Caco-2 (cell line): ENCODE measurements around the gene SAMD4B. TPM values are rescaled to one million over a fixed set of nuclear protein-coding genes. Genes with fewer than 3 reads are reported as not detected.

Experiments used
- BruUV-seq: library from RNA; stranded (reverse); fragments of 400-500 nt; replicated peaks from 2 replicates; lab custom pipeline; 2021; lab: Mats Ljungman, UMichigan
- CTCF ChIA-PET: fragments of 300-600 bp; sonication (Branson Sonifier 250); formaldehyde crosslinking; loops from one replicate; lab custom pipeline; 2022; ENCODE audit warnings: antibody characterized with exemption; lab: Charles Lee
- POLR2A ChIA-PET: fragments of 300-600 bp; sonication (Branson Sonifier 250); formaldehyde crosslinking; loops from one replicate; lab custom pipeline; 2022; ENCODE audit warnings: antibody characterized with exemption; lab: Charles Lee
- DNase-seq, 2 experiments: peaks; one replicate each; pipeline versions ENCODE4 v3.0.0 to v3.0.0-alpha.2; 2020 to 2022
- H3K27me3 ChIP-seq: replicated peaks from 2 replicates; pipeline ENCODE4 v1.6.0; 2011; ENCODE audit warnings: low read length; ENCODE audit not compliant: control insufficient read depth, insufficient read depth
- H3K36me3 ChIP-seq: 2 replicates; pipeline ENCODE4 v1.5.1; 2011; ENCODE audit warnings: low read length; ENCODE audit not compliant: control insufficient read depth, insufficient read depth
- H3K4me1 ChIP-seq: fragments of 250-450 bp; sonication (Bioruptor Pico); 2 replicates; pipeline ENCODE4 v1.5.1; 2020; ENCODE audit warnings: mild to moderate bottlenecking
- H3K4me3 ChIP-seq: 2 replicates; pipeline ENCODE4 v1.5.1; 2011; ENCODE audit warnings: low read depth, mild to moderate bottlenecking, control low read depth, low read length
- H3K9me3 ChIP-seq: fragments of 250-450 bp; sonication (Bioruptor Pico); 2 replicates; pipeline ENCODE4 v1.5.1; 2020; ENCODE audit warnings: mild to moderate bottlenecking, moderate library complexity
- H3K27ac Mint-ChIP-seq: one replicate; pipeline ENCODE4 v1.8.0; 2022; ENCODE audit warnings: mixed read lengths; ENCODE audit not compliant: unreplicated experiment
- H3K27me3 Mint-ChIP-seq: one replicate; pipeline ENCODE4 v1.8.0; 2022; ENCODE audit warnings: mixed read lengths; ENCODE audit not compliant: insufficient read depth, unreplicated experiment
- H3K36me3 Mint-ChIP-seq: one replicate; pipeline ENCODE4 v1.8.0; 2022; ENCODE audit warnings: mild to moderate bottlenecking, mixed read lengths; ENCODE audit not compliant: insufficient read depth, unreplicated experiment
- H3K4me1 Mint-ChIP-seq: one replicate; pipeline ENCODE4 v1.8.0; 2022; ENCODE audit warnings: low read depth, mixed read lengths; ENCODE audit not compliant: unreplicated experiment
- H3K4me3 Mint-ChIP-seq: one replicate; pipeline ENCODE4 v1.8.0; 2022; ENCODE audit warnings: mild to moderate bottlenecking, moderate library complexity, mixed read lengths; ENCODE audit not compliant: unreplicated experiment
- H3K9me3 Mint-ChIP-seq: one replicate; pipeline ENCODE4 v1.8.0; 2022; ENCODE audit warnings: mixed read lengths; ENCODE audit not compliant: unreplicated experiment
- CTCF ChIP-seq, 2 experiments: fragments of 200-600 bp in 1 of 2; IDR thresholded peaks; 1 replicate in 1 of 2; 2 replicates in 1 of 2; pipeline versions ENCODE4 v1.5.1 to v1.8.0; 2011 to 2022; ENCODE audit warnings: antibody characterized with exemption in 1 of 2, control low read depth in 1 of 2, inconsistent platforms in 1 of 2, low read depth in 1 of 2, low read length in 1 of 2, mild to moderate bottlenecking in 1 of 2, moderate library complexity in 1 of 2; ENCODE audit not compliant: insufficient read depth in 1 of 2, severe bottlenecking in 1 of 2, unreplicated experiment in 1 of 2
- intact Hi-C: fragments of 100-400 bp; cut with micrococcal nuclease; formaldehyde crosslinking; loops from one replicate; pipeline ENCODE4 v1.10.0; 2022; ENCODE audit not compliant: unreplicated experiment
- total RNA-seq: library from RNA; stranded (reverse); gene quantifications from 2 replicates; pipeline ENCODE4 v1.2.3, GENCODE V29; 2022

SAMD4B gene
- total RNA-seq, 1 experiment from 2014 or later, result 132 TPM

GRCh38 chr19:39403331-39404312 is 61.4 kb downstream of the SAMD4B start:
- no peaks in the 10 kb centered on the region for H3K9me3 ChIP-seq
- Mint-ChIP-seq H3K4me1 (peaks cover 36% of the 10 kb centered on the region), H3K27ac (peak overlapping the region; percentile 84), H3K4me3 (peak overlapping the region; percentile 91), H3K36me3 (peaks cover 79% of the 10 kb centered on the region), H3K27me3 (no peaks in the 10 kb centered on the region), H3K9me3 (no peaks in the 10 kb centered on the region)
- H3K4me3 ChIP-seq, result peak overlapping the region; percentile 51
- POLR2A ChIA-PET, result interaction anchor here (0.6 to 1.5 kb wide), 4 partner anchors 13 to 77 kb away, joined by 3 to 9 read pairs (median 5); partner anchors contain the start of genes MED29, PAF1 and RPS16
- DNase-seq, result peak; percentile 92 to 94
- H3K4me1 ChIP-seq, result peaks cover 55% of the 10 kb centered on the region
- intact Hi-C loops, result no loop called here
- CTCF ChIA-PET, result interaction anchor here (1.2 kb wide), 1 partner anchor 263 kb away, joined by 6 read pairs; no protein-coding TSS in a partner anchor
- TF ChIP-seq CTCF (IDR thresholded peaks at IDR 0.05; ENCODE audit: insufficient read depth in 1 of 2, low read depth in 1 of 2, low read length in 1 of 2, severe bottlenecking in 1 of 2, unreplicated experiment in 1 of 2), result no peak
- peaks cover 4% of the 10 kb centered on the region; the same call in 1 of the 2 replicates for H3K36me3 ChIP-seq
- no peaks in the 10 kb centered on the region for H3K27me3 ChIP-seq
- BruUV-seq, result TSS peak; percentile 15

- no peak for DNase-seq
- Mint-ChIP-seq H3K27me3 (no peaks in the 10 kb centered on the region), H3K36me3 (peaks cover 83% of the 10 kb centered on the region), H3K4me3 (peak overlapping the region; percentile 77), H3K9me3 (no peaks in the 10 kb centered on the region), H3K27ac (peak overlapping the region; percentile 84), H3K4me1 (peaks cover 29% of the 10 kb centered on the region)
- Histone ChIP-seq H3K4me1 (peaks cover 38% of the 10 kb centered on the region), H3K36me3 (peaks cover 4% of the 10 kb centered on the region; the same call in 1 of the 2 replicates), H3K9me3 (no peaks in the 10 kb centered on the region), H3K27me3 (no peaks in the 10 kb centered on the region), H3K4me3 (no peak overlapping the region)
- no peak for TF ChIP-seq CTCF (IDR thresholded peaks at IDR 0.05; ENCODE audit: insufficient read depth in 1 of 2, low read depth in 1 of 2, low read length in 1 of 2, severe bottlenecking in 1 of 2, unreplicated experiment in 1 of 2)
- POLR2A ChIA-PET, result interaction anchor here (1.1 kb wide), 1 partner anchor 31 kb away, joined by 5 read pairs; the partner anchor contains the start of gene RPS16
- CTCF ChIA-PET, result no interaction called here
- no TSS peak for BruUV-seq
- intact Hi-C loops, result no loop called here
Observed at GRCh38 chr19:39405261-39405957, 63.2 kb downstream of the SAMD4B start.
